Fibroblast of villous mesenchyme (primary cell): ENCODE measurements around the gene TXNDC16. TPM values are rescaled to one million over a fixed set of nuclear protein-coding genes. Genes with fewer than 3 reads are reported as not detected.

ENCODE experiments used
- DNase-seq: peaks from one replicate; pipeline ENCODE4 v3.0.0-alpha.2; 2010; ENCODE audit warnings: low read depth
- H3K4me3 ChIP-seq: 2 replicates; pipeline ENCODE4 v1.5.1; 2011; ENCODE audit warnings: low read depth, mild to moderate bottlenecking, low read length
- total RNA-seq: library from RNA; depleted of rRNA; stranded (reverse); fragments of >200 nt; gene quantifications from 2 replicates; pipeline ENCODE4 v1.2.3, GENCODE V29; 2012
- TF ChIP-seq, protein P1 (sequence below): IDR thresholded peaks from 2 replicates; pipeline ENCODE4 v1.5.1; 2012; ENCODE audit warnings: low read depth, mild to moderate bottlenecking, low read length; ENCODE audit not compliant: insufficient read depth

The TXNDC16 gene
- total RNA-seq, 1 donor = 3.0 TPM

DNA sequence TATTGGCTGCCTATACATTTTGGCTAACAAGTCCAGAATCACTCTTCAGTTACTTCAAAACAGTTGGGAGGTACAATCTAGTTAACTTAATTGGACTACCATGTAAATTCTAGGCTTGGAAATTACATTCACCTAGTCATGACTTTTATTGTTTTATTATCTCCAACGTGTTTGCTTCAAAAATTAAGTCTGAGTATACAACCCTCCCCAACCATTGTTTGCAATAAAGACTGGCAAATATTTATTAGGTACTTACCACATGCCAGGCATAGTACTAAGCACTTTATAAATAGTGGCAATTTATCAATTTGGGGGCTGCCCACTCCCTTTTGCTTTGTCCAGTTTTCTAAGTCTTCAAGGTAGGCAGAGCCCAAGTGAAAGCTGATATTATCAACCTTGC is 30.3 kb downstream of the TXNDC16 start:
- no peak for DNase-seq

DNA sequence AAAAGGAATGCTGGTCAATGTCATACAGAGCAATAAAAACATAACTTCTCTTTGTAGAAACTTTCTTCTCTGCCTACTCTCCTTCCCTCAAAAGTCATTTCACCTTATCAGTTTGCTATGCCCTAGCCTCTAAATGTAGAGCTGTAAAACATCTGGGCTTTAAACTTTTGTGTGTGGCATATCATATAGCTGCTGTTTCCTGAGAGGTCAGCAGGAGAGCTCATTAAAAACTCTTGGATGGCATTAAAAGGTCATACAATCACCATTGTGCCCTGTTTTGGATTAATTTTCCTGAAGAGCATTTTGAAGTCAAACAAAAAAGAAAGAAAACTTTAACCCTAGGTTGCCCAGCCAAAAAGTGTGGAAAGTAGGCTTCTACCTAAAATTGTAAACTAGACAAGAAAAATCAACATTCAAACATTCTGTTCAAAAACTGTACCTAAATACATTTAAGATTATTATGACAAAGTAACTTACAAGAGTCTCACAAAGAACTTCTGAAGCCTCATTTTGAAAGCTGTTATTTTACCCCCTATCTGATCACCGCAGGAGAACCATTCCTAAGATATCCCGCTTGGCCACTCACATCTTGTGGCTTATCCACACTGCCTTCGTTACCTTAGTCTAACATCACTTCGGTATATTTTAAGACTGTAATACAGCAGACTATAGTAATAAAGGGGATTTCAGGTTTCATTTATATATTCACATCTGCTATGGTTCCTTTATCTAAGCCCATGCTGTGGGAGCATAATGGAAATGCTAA is 38.1 kb downstream of the TXNDC16 start:
- TF ChIP-seq, protein P1, sequence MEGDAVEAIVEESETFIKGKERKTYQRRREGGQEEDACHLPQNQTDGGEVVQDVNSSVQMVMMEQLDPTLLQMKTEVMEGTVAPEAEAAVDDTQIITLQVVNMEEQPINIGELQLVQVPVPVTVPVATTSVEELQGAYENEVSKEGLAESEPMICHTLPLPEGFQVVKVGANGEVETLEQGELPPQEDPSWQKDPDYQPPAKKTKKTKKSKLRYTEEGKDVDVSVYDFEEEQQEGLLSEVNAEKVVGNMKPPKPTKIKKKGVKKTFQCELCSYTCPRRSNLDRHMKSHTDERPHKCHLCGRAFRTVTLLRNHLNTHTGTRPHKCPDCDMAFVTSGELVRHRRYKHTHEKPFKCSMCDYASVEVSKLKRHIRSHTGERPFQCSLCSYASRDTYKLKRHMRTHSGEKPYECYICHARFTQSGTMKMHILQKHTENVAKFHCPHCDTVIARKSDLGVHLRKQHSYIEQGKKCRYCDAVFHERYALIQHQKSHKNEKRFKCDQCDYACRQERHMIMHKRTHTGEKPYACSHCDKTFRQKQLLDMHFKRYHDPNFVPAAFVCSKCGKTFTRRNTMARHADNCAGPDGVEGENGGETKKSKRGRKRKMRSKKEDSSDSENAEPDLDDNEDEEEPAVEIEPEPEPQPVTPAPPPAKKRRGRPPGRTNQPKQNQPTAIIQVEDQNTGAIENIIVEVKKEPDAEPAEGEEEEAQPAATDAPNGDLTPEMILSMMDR = no peak
- H3K4me3 ChIP-seq = no peak overlapping the region

More for the DNA sequence above, 30.3 kb downstream of the TXNDC16 start:
- no peak overlapping the region for H3K4me3 ChIP-seq
- TF ChIP-seq, protein P1 = no peak

DNA sequence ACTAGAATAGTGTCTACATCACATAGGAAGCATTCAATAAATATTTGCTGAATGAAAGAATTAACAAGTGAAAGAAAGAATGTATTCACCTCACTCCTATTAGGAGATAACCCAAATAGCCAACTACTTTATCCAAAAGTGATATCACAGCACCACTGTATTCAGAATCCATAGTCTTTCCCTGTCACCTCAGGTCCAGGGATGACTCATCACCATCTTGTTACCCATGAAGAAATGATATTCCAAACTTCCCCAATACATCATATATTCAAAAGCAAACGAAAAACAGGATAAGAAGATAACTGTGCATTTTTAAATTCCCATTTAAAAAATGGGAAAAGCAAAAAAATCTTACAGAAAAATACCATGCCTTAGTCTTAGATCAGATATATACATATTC is 39.1 kb downstream of the TXNDC16 start:
- DNase-seq = no peak
- no peak overlapping the region for H3K4me3 ChIP-seq
- TF ChIP-seq, protein P1 = no peak

More for the DNA sequence above, 38.1 kb downstream of the TXNDC16 start:
- DNase-seq = no peak

DNA sequence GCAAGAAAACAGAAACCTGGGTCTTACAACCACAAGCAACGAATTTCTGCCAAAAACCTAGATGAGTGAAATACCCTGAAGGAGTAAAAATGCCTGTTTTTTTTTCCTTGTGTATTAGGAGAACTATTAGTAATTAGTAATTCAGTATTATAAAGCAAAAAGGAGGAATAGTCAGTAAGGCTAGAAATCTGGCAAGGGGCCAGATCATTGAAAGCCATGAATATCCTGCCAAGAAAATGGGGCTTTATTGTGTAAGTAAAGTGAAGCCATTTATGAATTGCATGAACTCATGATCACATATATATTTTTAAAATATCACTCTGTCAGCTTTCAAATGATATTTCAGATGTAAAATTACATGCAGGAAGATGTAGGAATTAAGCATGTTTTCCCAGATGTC is 57.9 kb downstream of the TXNDC16 start:
- no peak overlapping the region for H3K4me3 ChIP-seq
- TF ChIP-seq, protein P1 = no peak
- DNase-seq = no peak

DNA sequence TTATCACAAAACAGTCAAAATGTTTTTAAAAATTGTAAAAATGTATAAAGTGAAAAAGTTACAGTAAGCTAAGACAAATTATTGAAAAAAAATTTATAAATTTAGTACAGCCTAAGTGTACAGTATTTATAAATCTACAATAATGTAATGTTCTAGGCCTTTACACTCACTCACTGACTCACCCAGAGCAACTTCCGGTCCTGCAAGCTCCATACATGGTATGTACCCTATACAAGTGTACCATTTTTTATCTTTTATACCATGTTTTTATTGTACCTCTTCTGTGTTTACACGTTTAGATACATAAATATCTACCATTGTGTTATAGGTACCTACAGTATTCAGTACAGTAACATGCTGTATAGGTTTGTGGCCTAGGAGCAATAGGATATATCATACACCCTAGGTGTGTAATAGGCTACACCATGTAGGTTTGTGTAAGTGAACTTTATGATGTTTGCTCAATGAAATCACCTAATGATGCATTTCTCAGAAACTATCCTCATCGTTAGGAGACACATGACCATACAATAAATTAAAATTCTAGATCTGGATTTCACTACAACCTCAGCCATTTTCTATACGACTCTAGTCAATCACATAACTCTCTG is 66.8 kb downstream of the TXNDC16 start:
- TF ChIP-seq, protein P1 = no peak
- no peak overlapping the region for H3K4me3 ChIP-seq
- DNase-seq = no peak

DNA sequence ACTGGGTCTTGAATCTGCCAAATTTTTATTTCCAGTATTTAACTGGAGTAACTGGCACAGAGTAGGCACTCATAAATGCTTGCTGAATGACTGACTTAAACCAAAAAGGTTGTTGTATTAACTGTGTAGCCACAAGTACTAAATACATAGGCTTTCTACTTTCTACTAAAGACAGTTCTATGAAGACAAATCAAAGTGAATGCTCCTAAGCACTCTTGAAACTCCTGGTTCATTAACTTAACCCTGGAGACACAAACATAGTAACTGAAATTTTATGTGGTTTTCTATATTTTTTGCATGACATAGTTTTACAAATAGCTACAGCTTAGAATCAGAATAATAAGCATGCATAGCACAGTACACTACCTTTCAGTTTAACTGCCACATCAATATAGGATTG is 70.4 kb downstream of the TXNDC16 start:
- TF ChIP-seq, protein P1 = no peak
- DNase-seq = no peak
- H3K4me3 ChIP-seq = no peak overlapping the region
